Natural killer cell (primary cell): ENCODE data around the gene FEN1. TPM values are rescaled to one million over a fixed set of nuclear protein-coding genes. Genes with fewer than 3 reads are reported as not detected.
A peak's percentile ranks its signal among the peaks of the same experiment; 100 is the strongest.

Experiments
- ATAC-seq, 3 donors: fragments of 150-1000 bp in 2 of 3; fragments of 200-7000 bp in 1 of 3; cut with Tn5 transposase; 1 replicate in 1 of 3; 2 replicates in 2 of 3; pipeline ENCODE4 v1.10.0; 2021; ENCODE audit warnings: mild to moderate bottlenecking in 2 of 3, moderate library complexity in 2 of 3
- DNase-seq, 2 donors: peaks; one replicate each; pipeline versions ENCODE4 v3.0.0 to v3.0.0-alpha.2; 2013 to 2021; ENCODE audit warnings: mixed read lengths in 1 of 2
- H3K27ac ChIP-seq: one replicate; pipeline ENCODE4 v1.5.1; 2013; ENCODE audit warnings: mild to moderate bottlenecking, low read length
- H3K27me3 ChIP-seq: one replicate; pipeline ENCODE4 v1.6.1; 2013; ENCODE audit warnings: low read length; ENCODE audit not compliant: control insufficient read depth, insufficient read depth
- H3K36me3 ChIP-seq: one replicate; pipeline ENCODE4 v1.6.1; 2013; ENCODE audit warnings: low read length; ENCODE audit not compliant: control insufficient read depth, insufficient read depth
- H3K4me1 ChIP-seq: one replicate; pipeline ENCODE4 v1.6.1; 2013; ENCODE audit warnings: low read length; ENCODE audit not compliant: control insufficient read depth, insufficient read depth
- H3K4me3 ChIP-seq: one replicate; pipeline ENCODE4 v1.5.1; 2013; ENCODE audit warnings: low read length
- H3K9me3 ChIP-seq: one replicate; pipeline ENCODE4 v1.6.1; 2013; ENCODE audit warnings: low read length; ENCODE audit not compliant: control insufficient read depth, insufficient read depth
- H3K27ac Mint-ChIP-seq, 2 donors: one replicate each; pipeline ENCODE4 v1.8.0; 2022; ENCODE audit warnings: mild to moderate bottlenecking in 2 of 2, mixed read lengths in 2 of 2, moderate library complexity in 1 of 2
- H3K27me3 Mint-ChIP-seq, 2 donors: one replicate each; pipeline ENCODE4 v1.8.0; 2022; ENCODE audit warnings: low read depth in 2 of 2, mixed read lengths in 2 of 2
- H3K36me3 Mint-ChIP-seq: one replicate; pipeline ENCODE4 v1.8.0; 2022; ENCODE audit warnings: mixed read lengths
- H3K4me1 Mint-ChIP-seq, 2 donors: one replicate each; pipeline ENCODE4 v1.8.0; 2022; ENCODE audit warnings: mixed read lengths in 2 of 2
- H3K4me3 Mint-ChIP-seq: one replicate; pipeline ENCODE4 v1.8.0; 2022; ENCODE audit warnings: mild to moderate bottlenecking, moderate library complexity, mixed read lengths
- H3K9me3 Mint-ChIP-seq, 2 donors: one replicate each; pipeline ENCODE4 v1.8.0; 2022; ENCODE audit warnings: mixed read lengths in 2 of 2
- WGBS: methylation state at CpG from one replicate; pipeline ENCODE4 v1.1.7; 2013; ENCODE audit warnings: missing lambda C conversion rate; ENCODE audit not compliant: insufficient coverage; 5-methylcytosine and 5-hydroxymethylcytosine counted together
- intact Hi-C: fragments of 100-400 bp; cut with micrococcal nuclease; formaldehyde crosslinking; loops from one replicate; pipeline ENCODE4 v1.14.2; 2022
- total RNA-seq, 4 donors: library from RNA; stranded (reverse); fragments of 120-200 nt in 1 of 4; gene quantifications; one replicate each; pipeline versions ENCODE4 v1.2.3 to v1.2.4, GENCODE V29; 2013 to 2022
- TF ChIP-seq, protein P1 (sequence below): fragments of 200-600 bp; IDR thresholded peaks from one replicate; pipeline ENCODE4 v1.8.0; 2022; ENCODE audit warnings: antibody characterized with exemption

The FEN1 gene
- total RNA-seq, 3 donors from 2014 or later (not counting 1 experiment from before 2014, with no cell fraction given), result 14.2 to 17.8 (median 17.5) TPM

DNA sequence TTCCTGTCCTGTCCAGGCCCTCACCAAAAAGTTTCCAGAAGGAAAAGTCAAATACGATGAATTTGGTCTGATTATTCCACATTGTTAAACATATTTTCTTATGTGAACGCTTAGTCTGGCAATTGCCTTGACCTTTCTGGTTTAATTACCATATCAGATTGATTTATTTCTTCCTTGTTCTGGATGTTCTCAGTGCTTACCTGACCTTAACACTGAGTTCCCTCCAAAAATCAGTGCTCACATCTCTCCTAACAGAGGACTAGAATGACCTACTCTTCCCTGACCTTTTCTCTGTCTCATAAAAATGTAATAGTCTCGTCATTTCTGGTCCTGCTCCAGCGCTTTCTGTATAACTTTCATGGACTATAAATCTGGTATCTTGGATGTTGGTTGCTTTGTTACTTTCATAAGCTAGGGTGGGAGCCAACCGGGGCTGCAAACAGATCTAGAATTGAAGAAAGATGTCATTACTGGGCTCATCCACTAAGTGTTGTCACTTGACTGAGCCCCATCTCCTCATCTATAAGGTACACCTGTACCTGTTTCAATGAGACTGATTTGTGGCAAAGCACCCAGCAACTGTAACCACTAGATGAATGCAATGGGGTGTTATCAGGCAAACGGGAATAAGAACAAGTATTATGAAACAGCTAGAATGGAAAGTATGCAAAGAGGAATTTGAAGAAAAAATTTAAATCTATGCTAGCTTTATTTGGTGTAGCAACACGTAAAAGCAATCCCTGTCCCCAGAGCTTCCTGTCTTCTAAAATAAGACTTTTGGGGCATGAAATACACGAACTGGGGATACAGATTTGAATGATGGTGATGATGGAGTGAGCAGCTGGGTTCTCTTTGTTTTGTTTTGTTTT lies 37.8 kb downstream of the FEN1 start:
- intact Hi-C loops, result no loop called here
- Mint-ChIP-seq H3K4me3 (peak overlapping the region; percentile 92), H3K9me3 (no peaks in the 10 kb centered on the region), H3K36me3 (no peaks in the 10 kb centered on the region), H3K4me1 (peaks cover 58 to 81% of the 10 kb centered on the region in 2 donors), H3K27me3 (no peaks in the 10 kb centered on the region), H3K27ac (peak overlapping the region; percentile 97 to 98)
- Histone ChIP-seq H3K4me3 (no peak overlapping the region), H3K27ac (no peak overlapping the region), H3K36me3 (no peaks in the 10 kb centered on the region), H3K4me1 (peaks cover 50% of the 10 kb centered on the region), H3K9me3 (no peaks in the 10 kb centered on the region), H3K27me3 (no peaks in the 10 kb centered on the region)
- TF ChIP-seq, protein P1, sequence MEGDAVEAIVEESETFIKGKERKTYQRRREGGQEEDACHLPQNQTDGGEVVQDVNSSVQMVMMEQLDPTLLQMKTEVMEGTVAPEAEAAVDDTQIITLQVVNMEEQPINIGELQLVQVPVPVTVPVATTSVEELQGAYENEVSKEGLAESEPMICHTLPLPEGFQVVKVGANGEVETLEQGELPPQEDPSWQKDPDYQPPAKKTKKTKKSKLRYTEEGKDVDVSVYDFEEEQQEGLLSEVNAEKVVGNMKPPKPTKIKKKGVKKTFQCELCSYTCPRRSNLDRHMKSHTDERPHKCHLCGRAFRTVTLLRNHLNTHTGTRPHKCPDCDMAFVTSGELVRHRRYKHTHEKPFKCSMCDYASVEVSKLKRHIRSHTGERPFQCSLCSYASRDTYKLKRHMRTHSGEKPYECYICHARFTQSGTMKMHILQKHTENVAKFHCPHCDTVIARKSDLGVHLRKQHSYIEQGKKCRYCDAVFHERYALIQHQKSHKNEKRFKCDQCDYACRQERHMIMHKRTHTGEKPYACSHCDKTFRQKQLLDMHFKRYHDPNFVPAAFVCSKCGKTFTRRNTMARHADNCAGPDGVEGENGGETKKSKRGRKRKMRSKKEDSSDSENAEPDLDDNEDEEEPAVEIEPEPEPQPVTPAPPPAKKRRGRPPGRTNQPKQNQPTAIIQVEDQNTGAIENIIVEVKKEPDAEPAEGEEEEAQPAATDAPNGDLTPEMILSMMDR, result no peak
- ATAC-seq, result no peak
- DNase-seq, result no peak
- 70% methylated on average over 8 of the region's 8 CpGs for WGBS

DNA sequence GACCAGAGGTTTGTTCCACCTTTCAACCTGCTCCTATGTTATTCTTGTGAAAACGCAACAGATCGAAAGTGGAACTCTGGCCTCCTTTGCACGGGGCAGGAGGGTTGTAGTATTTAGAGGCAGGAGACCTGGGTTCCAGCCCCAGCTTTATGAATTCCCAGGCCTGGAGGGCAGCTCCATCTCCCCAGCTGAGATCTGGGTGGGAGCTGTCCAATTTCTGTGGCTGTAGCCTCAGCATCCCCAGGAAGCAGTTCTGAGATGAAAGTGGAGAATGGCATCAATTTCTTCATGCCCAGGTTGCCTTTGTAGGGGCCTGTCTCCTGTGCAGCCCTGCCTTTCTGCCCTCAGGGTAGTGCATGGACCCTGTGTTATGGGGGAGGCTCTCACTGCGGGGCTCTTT lies 39.5 kb downstream of the FEN1 start:
- Histone ChIP-seq H3K27me3 (no peaks in the 10 kb centered on the region), H3K4me1 (peaks cover 52% of the 10 kb centered on the region), H3K9me3 (no peaks in the 10 kb centered on the region), H3K27ac (no peak overlapping the region), H3K36me3 (no peaks in the 10 kb centered on the region), H3K4me3 (no peak overlapping the region)
- WGBS, result 92% methylated on average over 4 of the region's 4 CpGs
- no peak for ATAC-seq
- TF ChIP-seq, protein P1, result no peak
- Mint-ChIP-seq H3K27ac (peak overlapping the region; percentile 97 to 98), H3K36me3 (no peaks in the 10 kb centered on the region), H3K9me3 (no peaks in the 10 kb centered on the region), H3K4me1 (peaks cover 70 to 79% of the 10 kb centered on the region in 2 donors), H3K4me3 (peak overlapping the region; percentile 40), H3K27me3 (no peaks in the 10 kb centered on the region)
- DNase-seq, result no peak
- intact Hi-C loops, result no loop called here

DNA sequence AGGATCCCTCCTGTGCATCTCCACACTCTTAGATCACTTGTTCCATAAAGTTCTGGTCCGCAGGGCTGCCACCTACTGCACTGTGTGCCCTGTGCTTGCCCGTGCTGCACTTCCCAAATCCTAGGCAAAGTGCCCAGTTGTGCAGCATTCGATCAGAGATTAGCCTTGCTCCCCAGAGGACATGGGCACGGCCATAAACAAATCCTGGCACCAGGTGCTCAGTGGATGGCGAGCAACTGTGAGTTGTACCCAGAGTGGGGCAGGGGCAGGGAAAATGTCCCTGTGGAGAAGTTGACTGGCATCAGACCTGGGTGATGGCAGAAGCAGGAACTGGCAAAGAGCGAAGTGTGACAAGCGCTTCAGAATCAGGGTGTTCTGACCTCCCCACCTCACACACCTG lies 40.0 kb downstream of the FEN1 start:
- Mint-ChIP-seq H3K4me3 (no peak overlapping the region), H3K27ac (peak overlapping the region; percentile 97 to 98), H3K27me3 (no peaks in the 10 kb centered on the region), H3K36me3 (no peaks in the 10 kb centered on the region), H3K9me3 (no peaks in the 10 kb centered on the region), H3K4me1 (peaks cover 70 to 75% of the 10 kb centered on the region in 2 donors)
- peaks cover 48% of the 10 kb centered on the region for H3K4me1 ChIP-seq
- no peak overlapping the region for H3K27ac ChIP-seq
- DNase-seq (no peak), ATAC-seq (no peak)
- intact Hi-C loops, result no loop called here
- H3K9me3 ChIP-seq, result no peaks in the 10 kb centered on the region
- no peak overlapping the region for H3K4me3 ChIP-seq
- no peaks in the 10 kb centered on the region for H3K36me3 ChIP-seq
- TF ChIP-seq, protein P1, result no peak
- no peaks in the 10 kb centered on the region for H3K27me3 ChIP-seq
- WGBS, result 78% methylated on average over 7 of the region's 7 CpGs
